HG03045 (cell line): Measurements from ENCODE around the gene RSPO3.
"Not testable (repeated sequence)": the region's sequence is repeated elsewhere in the genome, so short reads cannot be mapped to it uniquely, and the experiment has no call there.

Source experiments
- ATAC-seq: cut with Tn5 transposase; IDR thresholded peaks from one replicate; pipeline ENCODE4 v1.9.1; 2021; ENCODE audit warnings: mild to moderate bottlenecking, moderate library complexity; ENCODE audit not compliant: unreplicated experiment

Gene RSPO3

GRCh38 chr6:127201321-127201720 is 82.8 kb downstream of the RSPO3 start:
- no peak for ATAC-seq

- ATAC-seq = no peak
These were observed 84.2 kb downstream of the RSPO3 start for GRCh38 chr6:127202676-127203075.

GRCh38 chr6:127204281-127204680 is 85.8 kb downstream of the RSPO3 start:
- ATAC-seq = no peak

GRCh38 chr6:127205036-127205435 is 86.6 kb downstream of the RSPO3 start:
- ATAC-seq = no peak

GRCh38 chr6:127206531-127207095 is 88.1 kb downstream of the RSPO3 start:
- no peak for ATAC-seq

- ATAC-seq = no peak
These were observed 89.2 kb downstream of the RSPO3 start for GRCh38 chr6:127207591-127208120.

- ATAC-seq = no peak
These were observed 92.3 kb downstream of the RSPO3 start for GRCh38 chr6:127210725-127211124.

GRCh38 chr6:127212376-127212775 is 93.9 kb downstream of the RSPO3 start:
- ATAC-seq = no peak

- not testable (repeated sequence) for ATAC-seq
These were observed 95.6 kb downstream of the RSPO3 start for GRCh38 chr6:127214032-127214431.

GRCh38 chr6:127214531-127214930 is 96.1 kb downstream of the RSPO3 start:
- not testable (repeated sequence) for ATAC-seq

- ATAC-seq = no peak
These were observed 97.5 kb downstream of the RSPO3 start for GRCh38 chr6:127215931-127216330.

- ATAC-seq = no peak
These were observed 98.6 kb downstream of the RSPO3 start for GRCh38 chr6:127216810-127217789.

- no peak for ATAC-seq
These were observed 101.4 kb downstream of the RSPO3 start for GRCh38 chr6:127219869-127220268.

- ATAC-seq = no peak
These were observed 102.7 kb downstream of the RSPO3 start for GRCh38 chr6:127221201-127221600.

GRCh38 chr6:127222418-127222817 is 103.9 kb downstream of the RSPO3 start:
- ATAC-seq = no peak

- ATAC-seq = no peak
These were observed 107.0 kb downstream of the RSPO3 start for GRCh38 chr6:127225497-127225896.

GRCh38 chr6:127233819-127234218 is 115.3 kb downstream of the RSPO3 start:
- not testable (repeated sequence) for ATAC-seq

GRCh38 chr6:127243501-127243900 is 125.0 kb downstream of the RSPO3 start:
- no peak for ATAC-seq
